Measurements from ENCODE around the gene ASTE1.
"Not testable (repeated sequence)": the region's sequence is repeated elsewhere in the genome, so short reads cannot be mapped to it uniquely, and the experiment has no call there.

Gene ASTE1

DNA sequence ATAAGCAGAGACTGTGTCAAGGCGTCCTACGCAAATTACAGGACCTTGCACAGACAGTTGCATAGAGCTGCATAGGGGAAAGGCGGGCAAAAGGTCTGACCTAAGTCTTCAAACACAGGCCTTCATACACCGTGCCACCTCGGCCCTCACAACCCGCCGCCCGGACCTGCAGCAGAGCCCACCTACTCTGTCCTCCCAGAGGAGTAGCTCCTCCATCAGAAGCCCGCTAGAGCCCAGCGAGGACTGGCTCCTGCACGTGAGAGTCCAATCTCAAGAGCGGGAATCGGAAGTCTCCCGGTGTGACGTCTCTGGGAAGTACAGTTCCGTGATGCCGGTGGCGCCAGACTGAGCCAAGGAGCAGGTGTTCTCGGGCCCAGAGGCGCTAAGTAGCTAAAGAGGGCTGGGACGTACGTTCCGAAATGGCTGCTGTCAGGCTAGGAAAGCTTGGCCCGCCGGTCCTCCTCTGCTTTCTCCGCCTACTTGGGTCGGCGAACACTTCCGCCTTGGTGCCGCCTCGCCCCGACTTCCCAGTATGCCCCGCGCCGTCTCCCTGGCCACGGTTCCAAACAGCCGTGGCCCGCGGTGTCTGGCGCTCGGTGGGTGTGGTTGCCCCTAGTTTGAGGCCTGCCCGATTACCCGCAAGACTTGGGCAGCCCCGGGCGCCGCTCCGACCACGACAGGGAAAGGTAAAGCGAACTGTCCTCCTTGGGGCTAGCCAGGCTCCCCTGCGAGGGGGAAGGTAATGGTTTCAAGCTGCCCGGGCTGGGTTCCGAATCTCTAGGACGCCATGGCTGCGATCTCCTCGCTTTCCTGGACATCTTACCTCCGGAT, at the start of gene ASTE1, which contains the start of gene NEK11:
Gene ASTE1, minus strand, starts transcription at position 505 of the 831 bp plus-strand sequence. CDS start 1,519 bp downstream, outside the sequence.
Gene NEK11, plus strand, starts transcription at position 557 of the 831 bp plus-strand sequence. CDS start 2,832 bp downstream, outside the sequence.
- CTCF ChIA-PET, result interaction anchor here (0.7 to 1.3 kb wide), 4 partner anchors 16 to 693 kb away, joined by 3 to 5 read pairs (median 4); partner anchors contain the start of gene ATP2C1
- Mint-ChIP-seq H3K27ac (peak within 1 kb of the TSS; percentile 94), H3K27me3 (no peaks in the 10 kb centered on the region), H3K4me1 (peaks cover 45% of the 10 kb centered on the region), H3K36me3 (peaks cover 22% of the 10 kb centered on the region), H3K9me3 (no peaks in the 10 kb centered on the region), H3K4me3 (peak within 1 kb of the TSS; percentile 88)
- DNase-seq, result peak; percentile 95

DNA sequence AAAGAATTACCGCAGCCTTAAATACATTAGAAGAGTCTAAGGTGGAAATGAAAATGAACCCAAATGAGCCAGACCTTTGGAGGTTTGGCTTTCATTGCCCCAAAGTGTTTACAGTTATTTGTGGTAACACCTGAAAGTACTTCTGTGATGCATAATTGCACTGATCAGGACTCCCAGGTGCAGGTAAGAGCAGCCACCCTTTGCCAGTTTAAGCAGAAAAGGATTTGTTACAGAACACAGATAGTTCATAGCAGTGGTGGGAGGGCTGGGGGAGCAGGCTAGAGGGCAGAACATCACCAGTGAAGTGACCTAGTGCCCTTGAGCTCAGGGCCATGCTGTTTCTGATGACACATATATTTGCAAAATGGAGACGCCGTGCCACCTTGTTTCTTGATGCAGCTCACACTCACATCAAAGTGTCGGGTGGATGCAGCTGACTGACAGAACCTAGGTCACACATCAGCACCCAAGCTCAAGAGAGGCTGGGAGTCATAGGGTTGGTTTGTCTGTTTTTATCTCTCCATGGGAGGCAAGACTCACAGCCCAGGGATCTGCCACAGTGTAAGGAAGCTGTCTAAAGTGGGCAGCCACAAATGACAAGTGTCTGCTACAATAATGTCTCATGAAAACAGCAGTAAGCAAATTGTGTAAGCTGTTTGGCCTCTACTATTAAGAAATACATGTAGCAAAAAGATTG, 49.2 kb upstream of the ASTE1 start:
- no peak overlapping the region for H3K27ac Mint-ChIP-seq
- H3K9me3 Mint-ChIP-seq, result no peaks in the 10 kb centered on the region
- no peak for DNase-seq
- no peaks in the 10 kb centered on the region for H3K4me1 Mint-ChIP-seq
- H3K4me3 Mint-ChIP-seq, result no peak overlapping the region
- no peaks in the 10 kb centered on the region for H3K27me3 Mint-ChIP-seq
- no peaks in the 10 kb centered on the region for H3K36me3 Mint-ChIP-seq
- CTCF ChIA-PET, result no interaction called here

DNA sequence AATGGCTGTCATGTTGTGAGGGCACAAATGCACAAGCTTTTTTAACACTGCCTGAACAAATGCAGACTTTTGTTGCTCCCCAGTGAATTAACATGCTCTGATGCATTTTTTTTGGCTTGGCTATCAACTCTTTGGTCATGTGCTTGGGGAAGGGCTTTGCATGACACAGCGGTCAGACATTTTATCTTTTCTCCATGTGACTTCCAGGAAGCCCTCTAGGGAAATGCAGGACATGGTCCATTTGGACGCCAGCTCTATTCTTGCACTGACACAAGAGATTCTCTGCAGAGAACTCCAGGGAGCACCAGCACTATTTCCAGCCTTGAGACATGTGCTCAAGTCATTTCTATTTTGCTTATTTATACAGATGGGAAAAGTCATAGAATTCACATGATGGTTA, 46.2 kb upstream of the ASTE1 start:
- Mint-ChIP-seq H3K27ac (no peak overlapping the region), H3K4me1 (no peaks in the 10 kb centered on the region), H3K27me3 (no peaks in the 10 kb centered on the region)

DNA sequence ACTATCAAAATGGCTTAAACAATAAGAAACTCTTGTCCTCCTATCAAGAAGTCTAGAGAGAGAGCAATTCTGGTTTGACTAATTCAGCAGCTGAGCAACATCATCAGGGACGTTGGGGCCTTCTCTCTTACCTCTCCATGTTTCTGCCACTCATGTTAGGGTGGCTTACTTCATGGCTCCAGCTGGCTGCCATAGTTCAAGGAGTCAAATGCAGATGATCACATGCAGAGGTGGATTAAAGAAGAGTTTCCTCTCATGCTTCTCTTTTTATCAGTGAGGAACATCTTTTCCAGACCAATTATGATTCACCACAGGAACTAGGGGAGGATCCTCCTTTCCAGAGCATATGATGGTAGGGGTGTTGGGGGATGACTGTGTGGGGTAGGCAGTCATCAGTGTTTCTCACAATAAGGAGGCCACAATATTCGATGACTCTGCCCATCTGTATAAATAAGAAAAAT, 45.5 kb upstream of the ASTE1 start:
- no peaks in the 10 kb centered on the region for H3K36me3 Mint-ChIP-seq
- H3K4me1 Mint-ChIP-seq, result no peaks in the 10 kb centered on the region
- H3K9me3 Mint-ChIP-seq, result no peaks in the 10 kb centered on the region
- CTCF ChIA-PET, result no interaction called here
- no peak overlapping the region for H3K4me3 Mint-ChIP-seq
- H3K27ac Mint-ChIP-seq, result no peak overlapping the region
- no peak for DNase-seq
- no peaks in the 10 kb centered on the region for H3K27me3 Mint-ChIP-seq

More for the DNA sequence above, 46.2 kb upstream of the ASTE1 start:
- CTCF ChIA-PET, result no interaction called here
- Mint-ChIP-seq H3K4me3 (no peak overlapping the region), H3K9me3 (no peaks in the 10 kb centered on the region), H3K36me3 (no peaks in the 10 kb centered on the region)
- DNase-seq, result no peak

DNA sequence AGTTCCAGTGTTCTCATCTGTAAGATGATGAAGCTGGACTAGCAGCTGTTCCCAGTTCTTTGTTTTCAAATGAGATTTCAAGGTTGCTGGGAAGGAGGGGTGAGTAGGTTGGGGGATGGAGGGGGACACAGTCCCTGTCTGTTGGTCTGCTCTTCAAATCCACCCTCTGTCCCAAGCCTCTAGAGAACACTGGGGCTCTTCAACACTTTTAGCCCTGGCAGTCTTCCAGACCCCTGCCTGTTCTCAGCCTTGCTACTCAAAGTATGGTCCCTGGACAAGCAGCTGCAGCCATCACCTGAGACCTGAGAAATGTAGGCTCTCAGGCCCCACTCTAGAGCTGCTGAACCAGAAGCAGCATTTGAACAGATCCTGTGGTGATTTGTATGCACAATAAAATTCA, 41.4 kb upstream of the ASTE1 start:
- no peaks in the 10 kb centered on the region for H3K27me3 Mint-ChIP-seq
- DNase-seq, result no peak
- H3K27ac Mint-ChIP-seq, result no peak overlapping the region
- H3K4me3 Mint-ChIP-seq, result no peak overlapping the region
- H3K9me3 Mint-ChIP-seq, result no peaks in the 10 kb centered on the region
- CTCF ChIA-PET, result interaction anchor here (1.2 kb wide), 1 partner anchor 308 kb away, joined by 3 read pairs; no protein-coding TSS in a partner anchor
- H3K36me3 Mint-ChIP-seq, result no peaks in the 10 kb centered on the region
- no peaks in the 10 kb centered on the region for H3K4me1 Mint-ChIP-seq

- H3K9me3 Mint-ChIP-seq, result no peaks in the 10 kb centered on the region
- CTCF ChIA-PET, result no interaction called here
Measured at GRCh38 chr3:131053043-131053859, 26.6 kb upstream of the ASTE1 start.

DNA sequence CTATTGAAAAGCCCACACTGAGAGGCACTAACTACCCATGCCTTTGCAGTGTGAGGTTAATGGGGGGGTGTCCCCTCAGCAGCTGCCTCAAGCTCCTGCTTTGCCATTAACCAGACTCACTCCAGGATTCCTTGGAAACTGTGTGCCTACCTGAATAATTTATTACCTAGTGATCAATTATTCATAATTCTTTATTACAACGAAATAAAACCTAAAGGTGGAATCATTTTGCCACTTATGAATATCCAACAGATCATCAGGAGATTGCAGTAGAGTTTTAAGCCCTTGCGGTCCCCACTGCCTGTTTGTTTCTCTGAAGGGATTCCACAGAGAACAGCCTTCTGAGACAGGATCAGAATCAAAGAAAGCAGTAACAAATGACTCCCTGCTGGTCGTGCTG, 23.4 kb upstream of the ASTE1 start:
- peaks cover 16% of the 10 kb centered on the region for H3K4me1 Mint-ChIP-seq
- CTCF ChIA-PET, result no interaction called here
- peaks cover 16% of the 10 kb centered on the region for H3K9me3 Mint-ChIP-seq
- no peak overlapping the region for H3K4me3 Mint-ChIP-seq
- H3K27ac Mint-ChIP-seq, result no peak overlapping the region
- no peak for DNase-seq
- H3K36me3 Mint-ChIP-seq, result peaks cover 9% of the 10 kb centered on the region
- H3K27me3 Mint-ChIP-seq, result peaks cover 11% of the 10 kb centered on the region

More at GRCh38 chr3:131053043-131053859, 26.6 kb upstream of the ASTE1 start:
- Mint-ChIP-seq H3K4me3 (no peak overlapping the region), H3K27me3 (peaks cover 1% of the 10 kb centered on the region), H3K27ac (no peak overlapping the region), H3K36me3 (no peaks in the 10 kb centered on the region), H3K4me1 (peaks cover 9% of the 10 kb centered on the region)
- DNase-seq, result no peak

DNA sequence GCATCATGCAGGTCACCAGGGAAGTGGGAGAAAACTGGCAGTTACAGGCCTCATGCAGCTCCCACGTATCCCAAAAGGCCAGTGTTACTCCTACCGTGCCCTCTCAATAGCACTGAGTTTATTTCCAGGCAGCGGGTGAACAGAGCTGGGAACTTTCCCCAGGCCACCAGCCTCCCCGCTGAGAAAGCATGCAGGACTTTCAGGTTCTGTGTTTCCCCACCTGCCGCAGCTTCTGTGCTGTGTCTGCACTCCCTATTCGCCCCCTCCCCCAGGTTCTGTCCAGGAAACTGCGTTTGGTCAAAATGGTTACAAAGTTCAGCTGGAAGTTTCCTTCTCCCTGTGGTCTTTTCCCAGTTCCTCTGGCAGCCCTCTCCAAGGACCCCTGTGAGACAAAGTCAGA, 21.4 kb upstream of the ASTE1 start:
- H3K4me1 Mint-ChIP-seq, result peaks cover 22% of the 10 kb centered on the region
- no peak overlapping the region for H3K4me3 Mint-ChIP-seq
- H3K9me3 Mint-ChIP-seq, result peaks cover 35% of the 10 kb centered on the region
- CTCF ChIA-PET, result interaction anchor here (0.9 to 1.7 kb wide), 4 partner anchors 10 to 15 kb away, joined by 3 to 5 read pairs (median 4); no protein-coding TSS in a partner anchor
- peaks cover 28% of the 10 kb centered on the region for H3K36me3 Mint-ChIP-seq
- H3K27me3 Mint-ChIP-seq, result peaks cover 20% of the 10 kb centered on the region
- H3K27ac Mint-ChIP-seq, result no peak overlapping the region
- no peak for DNase-seq

DNA sequence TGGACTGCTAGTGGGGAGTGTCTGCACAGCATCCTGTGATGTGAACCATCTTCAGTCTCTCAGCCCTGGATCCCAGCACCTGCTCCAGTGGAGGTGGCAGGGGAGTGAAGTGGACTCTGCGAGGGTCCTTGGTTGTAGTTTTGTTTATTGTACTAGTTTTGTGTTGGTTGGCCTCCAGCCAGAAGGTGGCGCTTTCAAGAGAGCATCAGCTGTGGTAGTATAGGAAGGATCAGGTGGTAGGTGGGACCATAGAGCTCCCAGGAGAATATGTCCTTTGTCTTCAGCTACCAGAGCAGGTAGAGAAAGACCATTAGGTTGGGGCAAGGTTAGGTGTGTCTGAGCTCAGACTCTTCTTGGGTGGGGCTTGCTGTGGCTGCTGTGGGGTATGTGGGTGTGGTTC, 21.0 kb upstream of the ASTE1 start:
- H3K4me3 Mint-ChIP-seq, result no peak overlapping the region
- H3K27me3 Mint-ChIP-seq, result peaks cover 20% of the 10 kb centered on the region
- H3K4me1 Mint-ChIP-seq, result peaks cover 26% of the 10 kb centered on the region
- DNase-seq, result no peak
- peaks cover 30% of the 10 kb centered on the region for H3K36me3 Mint-ChIP-seq
- H3K27ac Mint-ChIP-seq, result no peak overlapping the region
- H3K9me3 Mint-ChIP-seq, result peaks cover 37% of the 10 kb centered on the region
- CTCF ChIA-PET, result interaction anchor here (0.9 to 1.7 kb wide), 3 partner anchors 11 to 14 kb away, joined by 3 to 5 read pairs (median 4); no protein-coding TSS in a partner anchor

- Mint-ChIP-seq H3K36me3 (peaks cover 35% of the 10 kb centered on the region), H3K27me3 (peaks cover 11% of the 10 kb centered on the region), H3K4me1 (peaks cover 40% of the 10 kb centered on the region), H3K9me3 (peaks cover 41% of the 10 kb centered on the region), H3K27ac (peak overlapping the region; percentile 72)
- not testable (repeated sequence) for H3K4me3 Mint-ChIP-seq
- CTCF ChIA-PET, result interaction anchor here (1.1 to 1.9 kb wide), 2 partner anchors 10 to 16 kb away, joined by 5 to 10 read pairs; partner anchors contain the start of genes ASTE1 and NEK11
- DNase-seq, result peak; percentile 71
Measured at GRCh38 chr3:131042271-131042985, 15.8 kb upstream of the ASTE1 start.

GRCh38 chr3:131038326-131038725, 11.7 kb upstream of the ASTE1 start:
- CTCF ChIA-PET, result no interaction called here
- H3K4me1 Mint-ChIP-seq, result peaks cover 29% of the 10 kb centered on the region
- H3K27ac Mint-ChIP-seq, result no peak overlapping the region
- peaks cover 12% of the 10 kb centered on the region for H3K9me3 Mint-ChIP-seq
- H3K27me3 Mint-ChIP-seq, result no peaks in the 10 kb centered on the region
- peaks cover 12% of the 10 kb centered on the region for H3K36me3 Mint-ChIP-seq
- no peak for DNase-seq
- no peak overlapping the region for H3K4me3 Mint-ChIP-seq

DNA sequence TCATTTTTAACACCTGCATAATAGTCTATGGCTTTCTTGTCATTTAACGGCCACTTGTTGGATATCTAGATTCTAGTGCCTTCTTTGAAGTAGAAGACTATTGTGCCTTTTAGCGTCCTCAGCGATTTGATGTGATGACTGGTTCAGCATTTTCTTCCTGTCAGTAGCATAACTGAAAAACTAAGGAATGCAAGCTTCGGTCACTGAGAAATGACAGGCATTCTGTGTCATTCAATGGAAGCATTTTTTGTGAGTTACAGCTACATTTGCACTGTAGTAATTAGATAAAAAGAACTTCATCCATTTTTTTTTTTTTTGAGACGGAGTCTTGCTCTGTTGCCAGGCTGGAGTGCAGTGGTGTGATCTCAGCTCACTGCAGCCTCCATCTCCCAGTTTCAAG, 10.4 kb upstream of the ASTE1 start:
- CTCF ChIA-PET, result interaction anchor here (1.1 to 1.3 kb wide), 2 partner anchors 10 to 142 kb away, joined by 3 to 4 read pairs; no protein-coding TSS in a partner anchor
- no peak for DNase-seq
- H3K4me3 Mint-ChIP-seq, result no peak overlapping the region
- H3K36me3 Mint-ChIP-seq, result peaks cover 7% of the 10 kb centered on the region
- H3K9me3 Mint-ChIP-seq, result peaks cover 8% of the 10 kb centered on the region
- no peak overlapping the region for H3K27ac Mint-ChIP-seq
- peaks cover 17% of the 10 kb centered on the region for H3K4me1 Mint-ChIP-seq
- no peaks in the 10 kb centered on the region for H3K27me3 Mint-ChIP-seq

DNA sequence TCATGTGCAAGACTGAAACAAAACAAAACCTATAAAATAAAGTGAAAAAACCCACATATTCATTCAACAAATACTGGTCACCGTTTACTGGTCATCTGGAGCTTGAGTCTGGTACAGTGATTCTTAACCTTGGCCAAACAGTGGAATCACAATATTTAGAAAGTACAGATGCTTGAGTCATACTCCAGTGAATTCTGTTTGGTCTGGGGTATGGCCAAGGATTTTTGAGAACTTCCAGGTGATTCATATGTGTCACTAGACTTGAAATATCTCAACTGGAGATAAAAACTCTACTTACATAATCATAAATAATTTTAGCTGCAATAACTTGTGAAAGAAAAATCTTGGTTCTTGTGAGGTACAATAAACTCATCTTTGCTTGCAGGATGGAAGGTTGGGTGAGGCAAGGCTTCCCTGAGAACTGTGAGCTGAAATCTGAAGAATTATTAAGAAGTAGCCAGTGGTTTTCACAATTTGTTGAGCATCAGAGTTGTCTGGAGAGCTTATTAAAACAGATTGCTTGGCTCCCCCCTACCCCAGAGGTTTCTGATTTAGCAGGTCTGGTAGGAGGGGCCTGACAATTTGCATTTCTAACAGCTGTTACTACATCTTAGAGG, 9.7 kb upstream of the ASTE1 start:
- Mint-ChIP-seq H3K27me3 (no peaks in the 10 kb centered on the region), H3K36me3 (peaks cover 3% of the 10 kb centered on the region), H3K27ac (no peak overlapping the region), H3K4me3 (no peak overlapping the region), H3K9me3 (peaks cover 3% of the 10 kb centered on the region), H3K4me1 (peaks cover 10% of the 10 kb centered on the region)
- DNase-seq, result no peak
- CTCF ChIA-PET, result interaction anchor here (1.0 to 1.3 kb wide), 3 partner anchors 11 to 142 kb away, joined by 3 to 4 read pairs (median 3); no protein-coding TSS in a partner anchor
